GM15510 (cell line): Measurements from ENCODE around the gene LSP1.

Experiments
- POLR2A ChIP-seq: IDR thresholded peaks from 3 replicates; pipeline ENCODE4 v1.6.1; 2011; ENCODE audit warnings: borderline replicate concordance; ENCODE audit not compliant: insufficient read length; ENCODE audit errors: extremely low read depth

The LSP1 gene

DNA sequence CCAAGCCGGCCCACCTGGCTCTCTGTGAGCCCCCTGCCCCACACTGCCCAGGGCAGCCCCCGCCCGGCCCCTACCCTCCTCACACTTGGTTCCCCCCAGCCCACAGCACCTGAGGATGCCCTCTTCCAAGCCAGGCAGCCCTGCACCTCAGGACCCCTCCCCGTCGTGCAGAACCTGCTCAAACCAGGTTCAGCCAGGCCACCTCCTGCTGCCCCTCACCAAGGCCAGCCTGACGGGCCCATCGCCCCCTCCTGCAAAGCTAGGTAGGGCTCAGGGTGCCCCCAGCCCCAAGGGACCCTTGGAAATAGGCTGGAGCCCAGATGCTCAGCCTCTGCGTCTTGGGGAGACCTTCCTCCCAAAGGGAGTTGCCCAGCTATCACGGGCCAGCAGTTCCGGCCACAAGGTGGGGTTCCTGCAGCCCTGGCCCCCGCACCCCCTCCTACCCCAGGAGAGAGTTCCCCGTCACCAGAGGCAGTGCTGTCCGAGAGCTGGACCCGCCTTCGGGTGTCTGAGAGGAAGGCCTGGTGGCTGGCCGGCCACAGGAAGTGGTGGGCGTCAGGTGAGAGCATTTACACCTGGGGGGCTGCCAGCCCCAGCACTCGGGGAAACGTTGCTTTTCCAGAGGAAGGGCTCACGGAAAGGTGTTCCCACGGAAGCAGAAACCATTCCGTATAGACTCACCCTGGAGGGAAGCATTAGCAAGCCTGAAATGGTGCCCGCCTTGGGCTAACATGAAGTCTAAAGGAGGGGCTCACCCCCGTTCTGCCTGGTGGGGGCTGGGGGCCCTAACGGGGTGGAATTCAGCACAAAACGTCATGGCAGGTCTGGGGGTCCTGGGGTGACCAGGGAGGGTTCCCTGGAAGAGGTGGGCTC lies 21.3 kb upstream of the LSP1 start:
- no peak for TF ChIP-seq POLR2A

- no peak for TF ChIP-seq POLR2A
Measured at GRCh38 chr11:1832211-1832919, 20.5 kb upstream of the LSP1 start.

- no peak for TF ChIP-seq POLR2A
Measured at GRCh38 chr11:1832920-1833295, 20.0 kb upstream of the LSP1 start.

DNA sequence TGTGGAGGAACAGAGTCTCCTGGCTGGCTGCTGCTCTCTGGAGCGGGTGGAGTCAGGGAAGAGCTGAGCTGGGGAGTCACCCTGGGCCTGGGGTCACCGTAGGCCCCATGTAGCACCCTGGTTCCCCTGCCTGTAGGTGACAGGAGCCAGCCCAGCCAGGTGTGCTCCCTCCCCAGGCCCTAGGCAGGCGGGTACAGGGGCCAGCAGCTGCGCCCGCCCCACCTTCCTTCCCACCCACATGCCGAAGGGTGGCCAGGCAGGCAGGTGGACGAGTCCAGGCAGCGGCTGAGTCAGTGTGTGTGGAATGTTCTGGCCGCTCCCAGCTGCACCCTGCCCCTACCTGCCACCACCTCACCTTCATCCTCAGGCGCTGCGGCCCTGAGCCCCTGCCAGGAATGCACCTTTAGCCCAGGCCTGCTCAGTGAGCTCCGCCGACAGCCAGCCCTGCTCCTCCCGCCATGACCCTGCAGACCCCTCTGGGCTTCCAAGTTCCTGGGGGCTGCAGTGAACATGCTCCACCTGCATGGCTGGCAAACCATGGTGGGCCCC lies 18.7 kb upstream of the LSP1 start:
- no peak for TF ChIP-seq POLR2A

DNA sequence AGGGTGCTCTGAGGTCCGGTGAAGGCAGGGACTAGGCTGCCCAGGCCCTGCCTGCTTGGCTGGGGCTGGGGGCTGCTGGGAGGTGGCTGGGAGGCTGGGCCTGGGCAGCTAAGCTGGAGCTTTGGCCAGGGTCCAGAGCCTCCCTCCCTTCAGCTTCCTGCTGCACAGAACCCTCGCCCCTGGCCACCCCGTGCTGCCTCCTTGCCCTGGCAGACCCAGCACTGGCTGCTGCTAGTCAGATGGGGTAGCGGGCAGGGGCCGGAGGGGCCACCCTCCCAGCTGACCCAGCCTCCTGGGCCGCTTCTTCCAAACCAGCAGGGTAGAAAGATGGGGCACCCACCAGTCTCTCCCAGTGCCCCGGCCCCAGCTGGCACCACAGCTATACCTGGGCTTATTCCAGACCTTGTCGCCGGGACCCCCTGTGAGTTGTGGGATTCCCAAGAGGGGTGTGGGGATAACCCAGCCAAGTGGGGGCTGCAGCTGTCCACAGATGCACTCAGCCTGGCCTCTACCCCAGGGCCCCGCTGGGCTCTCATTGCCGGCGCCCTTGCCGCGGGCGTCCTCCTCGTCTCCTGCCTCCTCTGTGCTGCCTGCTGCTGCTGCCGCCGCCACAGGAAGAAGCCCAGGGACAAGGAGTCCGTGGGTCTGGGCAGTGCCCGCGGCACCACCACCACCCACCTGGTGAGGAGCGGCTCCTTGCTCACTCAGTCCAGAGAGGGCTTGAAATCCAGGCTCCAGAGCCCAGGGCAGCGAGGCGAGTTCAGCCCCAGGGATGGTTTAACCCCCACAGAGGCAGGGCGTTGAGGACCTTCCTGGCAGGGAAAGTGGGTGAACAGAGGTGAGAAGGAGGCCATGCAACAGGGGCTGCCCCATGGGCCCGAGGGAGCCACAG lies 17.9 kb upstream of the LSP1 start, which contains the start of gene SYT8:
SYT8 (plus strand) TSS at position 212 of the 892 bp plus-strand sequence; CDS start at position 328, 116 bp downstream.
- TF ChIP-seq POLR2A = no peak

GRCh38 chr11:1835671-1836010 lies 17.2 kb upstream of the LSP1 start:
- no peak for TF ChIP-seq POLR2A

DNA sequence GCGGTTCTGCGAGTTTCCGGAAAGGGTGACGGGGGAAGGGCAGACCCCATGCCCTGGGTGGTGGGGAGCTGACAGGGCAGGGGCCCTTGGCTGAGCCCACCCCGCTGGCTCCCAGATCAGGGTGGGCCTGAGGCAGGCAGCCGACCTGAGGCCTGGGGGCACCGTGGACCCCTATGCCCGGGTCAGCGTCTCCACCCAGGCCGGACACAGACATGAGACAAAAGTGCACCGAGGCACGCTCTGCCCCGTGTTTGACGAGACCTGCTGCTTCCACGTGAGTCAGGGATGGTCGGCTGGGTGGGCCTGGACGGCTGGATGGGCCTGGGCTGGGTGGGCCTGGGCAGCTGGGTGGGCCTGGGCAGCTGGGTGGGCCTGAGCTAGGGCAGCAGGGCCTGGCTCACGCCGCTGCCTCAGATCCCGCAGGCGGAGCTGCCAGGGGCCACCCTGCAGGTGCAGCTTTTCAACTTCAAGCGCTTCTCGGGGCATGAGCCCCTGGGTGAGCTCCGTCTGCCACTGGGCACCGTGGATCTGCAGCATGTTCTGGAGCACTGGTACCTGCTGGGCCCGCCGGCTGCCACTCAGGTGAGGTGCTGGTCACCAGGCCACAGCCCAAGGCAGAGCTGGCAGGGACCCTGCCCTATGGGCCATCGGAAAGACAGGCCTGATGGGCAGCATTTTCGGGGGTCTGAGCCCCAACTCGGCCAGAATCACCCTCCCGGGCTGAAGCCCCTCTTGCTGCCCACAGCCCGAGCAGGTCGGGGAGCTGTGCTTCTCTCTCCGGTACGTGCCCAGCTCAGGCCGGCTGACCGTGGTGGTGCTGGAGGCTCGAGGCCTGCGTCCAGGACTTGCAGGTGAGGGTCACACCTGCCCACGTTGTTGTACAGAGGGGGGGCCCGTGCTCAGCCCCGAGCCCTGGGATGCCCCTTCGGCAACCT lies 16.6 kb upstream of the LSP1 start:
- TF ChIP-seq POLR2A = no peak

DNA sequence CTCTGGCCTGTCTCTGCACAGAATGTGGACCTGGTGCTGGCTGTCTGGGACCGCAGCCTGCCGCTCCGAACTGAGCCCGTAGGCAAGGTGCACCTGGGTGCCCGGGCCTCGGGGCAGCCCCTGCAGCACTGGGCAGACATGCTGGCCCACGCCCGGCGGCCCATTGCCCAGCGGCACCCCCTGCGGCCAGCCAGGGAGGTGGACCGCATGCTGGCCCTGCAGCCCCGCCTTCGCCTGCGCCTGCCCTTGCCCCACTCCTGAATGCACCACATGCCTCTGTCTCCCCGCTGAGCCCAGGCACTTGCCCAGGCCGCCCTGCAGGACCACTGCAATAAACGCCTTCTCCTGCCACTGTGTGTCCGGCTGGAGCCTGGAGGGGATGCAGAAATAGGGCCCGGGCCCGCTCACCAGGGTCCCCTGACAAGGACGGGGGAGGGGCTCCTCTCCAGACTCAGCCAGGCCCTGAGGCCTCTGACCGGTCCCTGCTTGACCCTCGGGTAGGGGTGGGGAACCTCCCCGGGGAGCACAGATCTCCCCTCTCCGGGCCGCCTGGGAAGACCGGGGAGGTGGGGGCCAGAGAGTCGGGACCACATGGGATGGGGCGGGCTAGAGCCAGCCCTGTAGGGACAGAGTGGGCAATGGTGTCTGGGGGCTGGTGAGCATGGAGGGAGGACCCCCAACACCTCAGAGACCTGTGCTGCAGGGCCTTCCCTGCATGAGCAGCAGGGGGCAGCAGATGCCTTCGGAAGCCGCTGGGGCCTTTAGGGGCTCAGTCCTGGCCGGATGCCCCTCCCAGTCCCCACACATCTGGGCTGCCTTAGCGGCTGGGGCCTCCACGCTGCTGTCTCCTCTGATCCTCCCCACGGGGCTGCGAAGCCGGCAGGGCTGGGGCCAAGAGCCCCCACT lies 15.5 kb upstream of the LSP1 start:
- no peak for TF ChIP-seq POLR2A

DNA sequence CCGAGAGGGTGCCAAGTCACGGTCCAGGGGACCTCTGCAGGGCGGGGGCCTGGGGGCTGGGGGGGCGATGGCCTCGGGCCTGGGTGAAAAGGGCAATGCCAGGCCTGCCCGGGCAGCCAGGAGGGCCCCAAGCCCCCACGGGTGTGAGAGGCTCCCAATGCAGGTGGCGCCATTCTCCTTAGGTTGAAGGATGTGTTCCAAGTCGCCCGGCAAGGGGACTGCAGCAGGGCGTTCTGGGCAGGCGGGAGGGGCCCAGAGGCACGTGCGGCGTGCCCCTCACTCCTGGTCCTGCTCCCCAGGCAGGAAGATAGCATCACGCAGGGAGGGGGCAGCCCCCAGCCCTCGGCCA lies 14.8 kb upstream of the LSP1 start:
- TF ChIP-seq POLR2A = no peak

- no peak for TF ChIP-seq POLR2A
Measured at GRCh38 chr11:1838426-1839144, 14.3 kb upstream of the LSP1 start, which contains the start of gene TNNI2. Gene TNNI2 (plus strand): TSS chr11:1838981. CDS start chr11:1839697, 716 bp downstream.

- TF ChIP-seq POLR2A = no peak
Measured at GRCh38 chr11:1839204-1839923, 13.5 kb upstream of the LSP1 start.
